ENCODE measurements around the gene ACOT9.

DNA sequence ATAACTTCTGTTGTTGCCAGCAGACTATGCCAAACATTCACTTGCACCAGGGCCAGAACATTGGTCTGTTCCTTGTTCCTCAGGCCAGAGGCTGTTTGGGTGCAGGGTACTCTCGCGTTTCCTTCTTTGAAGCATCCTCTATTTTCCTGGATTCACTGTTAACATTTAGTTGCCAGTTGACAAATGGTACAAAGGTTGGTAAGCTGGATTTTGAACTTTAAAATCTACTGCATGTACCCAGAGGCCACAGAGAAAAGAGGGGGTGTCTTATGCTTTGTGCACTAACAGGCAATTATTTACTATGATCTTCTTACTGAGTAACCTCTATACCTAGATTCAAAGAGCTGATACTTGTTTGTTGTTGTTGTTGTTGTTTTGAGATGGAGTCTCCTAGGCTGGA, 27.1 kb upstream of the ACOT9 start:
- TF ChIP-seq, protein P1, sequence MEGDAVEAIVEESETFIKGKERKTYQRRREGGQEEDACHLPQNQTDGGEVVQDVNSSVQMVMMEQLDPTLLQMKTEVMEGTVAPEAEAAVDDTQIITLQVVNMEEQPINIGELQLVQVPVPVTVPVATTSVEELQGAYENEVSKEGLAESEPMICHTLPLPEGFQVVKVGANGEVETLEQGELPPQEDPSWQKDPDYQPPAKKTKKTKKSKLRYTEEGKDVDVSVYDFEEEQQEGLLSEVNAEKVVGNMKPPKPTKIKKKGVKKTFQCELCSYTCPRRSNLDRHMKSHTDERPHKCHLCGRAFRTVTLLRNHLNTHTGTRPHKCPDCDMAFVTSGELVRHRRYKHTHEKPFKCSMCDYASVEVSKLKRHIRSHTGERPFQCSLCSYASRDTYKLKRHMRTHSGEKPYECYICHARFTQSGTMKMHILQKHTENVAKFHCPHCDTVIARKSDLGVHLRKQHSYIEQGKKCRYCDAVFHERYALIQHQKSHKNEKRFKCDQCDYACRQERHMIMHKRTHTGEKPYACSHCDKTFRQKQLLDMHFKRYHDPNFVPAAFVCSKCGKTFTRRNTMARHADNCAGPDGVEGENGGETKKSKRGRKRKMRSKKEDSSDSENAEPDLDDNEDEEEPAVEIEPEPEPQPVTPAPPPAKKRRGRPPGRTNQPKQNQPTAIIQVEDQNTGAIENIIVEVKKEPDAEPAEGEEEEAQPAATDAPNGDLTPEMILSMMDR (conservative IDR thresholded peaks at IDR 0.05; ENCODE audit: low read depth in 2 of 2), result no peak
- TF ChIP-seq, protein P2, sequence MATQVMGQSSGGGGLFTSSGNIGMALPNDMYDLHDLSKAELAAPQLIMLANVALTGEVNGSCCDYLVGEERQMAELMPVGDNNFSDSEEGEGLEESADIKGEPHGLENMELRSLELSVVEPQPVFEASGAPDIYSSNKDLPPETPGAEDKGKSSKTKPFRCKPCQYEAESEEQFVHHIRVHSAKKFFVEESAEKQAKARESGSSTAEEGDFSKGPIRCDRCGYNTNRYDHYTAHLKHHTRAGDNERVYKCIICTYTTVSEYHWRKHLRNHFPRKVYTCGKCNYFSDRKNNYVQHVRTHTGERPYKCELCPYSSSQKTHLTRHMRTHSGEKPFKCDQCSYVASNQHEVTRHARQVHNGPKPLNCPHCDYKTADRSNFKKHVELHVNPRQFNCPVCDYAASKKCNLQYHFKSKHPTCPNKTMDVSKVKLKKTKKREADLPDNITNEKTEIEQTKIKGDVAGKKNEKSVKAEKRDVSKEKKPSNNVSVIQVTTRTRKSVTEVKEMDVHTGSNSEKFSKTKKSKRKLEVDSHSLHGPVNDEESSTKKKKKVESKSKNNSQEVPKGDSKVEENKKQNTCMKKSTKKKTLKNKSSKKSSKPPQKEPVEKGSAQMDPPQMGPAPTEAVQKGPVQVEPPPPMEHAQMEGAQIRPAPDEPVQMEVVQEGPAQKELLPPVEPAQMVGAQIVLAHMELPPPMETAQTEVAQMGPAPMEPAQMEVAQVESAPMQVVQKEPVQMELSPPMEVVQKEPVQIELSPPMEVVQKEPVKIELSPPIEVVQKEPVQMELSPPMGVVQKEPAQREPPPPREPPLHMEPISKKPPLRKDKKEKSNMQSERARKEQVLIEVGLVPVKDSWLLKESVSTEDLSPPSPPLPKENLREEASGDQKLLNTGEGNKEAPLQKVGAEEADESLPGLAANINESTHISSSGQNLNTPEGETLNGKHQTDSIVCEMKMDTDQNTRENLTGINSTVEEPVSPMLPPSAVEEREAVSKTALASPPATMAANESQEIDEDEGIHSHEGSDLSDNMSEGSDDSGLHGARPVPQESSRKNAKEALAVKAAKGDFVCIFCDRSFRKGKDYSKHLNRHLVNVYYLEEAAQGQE (IDR thresholded peaks at IDR 0.05; ENCODE audit: unreplicated experiment), result no peak
- no peak for TF ChIP-seq JUNB (IDR thresholded peaks at IDR 0.05; ENCODE audit: unreplicated experiment)
- TF ChIP-seq EZH2 (IDR thresholded peaks at IDR 0.05; ENCODE audit: low read depth, unreplicated experiment), result no peak
- TF ChIP-seq, protein P3, sequence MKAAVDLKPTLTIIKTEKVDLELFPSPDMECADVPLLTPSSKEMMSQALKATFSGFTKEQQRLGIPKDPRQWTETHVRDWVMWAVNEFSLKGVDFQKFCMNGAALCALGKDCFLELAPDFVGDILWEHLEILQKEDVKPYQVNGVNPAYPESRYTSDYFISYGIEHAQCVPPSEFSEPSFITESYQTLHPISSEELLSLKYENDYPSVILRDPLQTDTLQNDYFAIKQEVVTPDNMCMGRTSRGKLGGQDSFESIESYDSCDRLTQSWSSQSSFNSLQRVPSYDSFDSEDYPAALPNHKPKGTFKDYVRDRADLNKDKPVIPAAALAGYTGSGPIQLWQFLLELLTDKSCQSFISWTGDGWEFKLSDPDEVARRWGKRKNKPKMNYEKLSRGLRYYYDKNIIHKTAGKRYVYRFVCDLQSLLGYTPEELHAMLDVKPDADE (IDR thresholded peaks at IDR 0.05), result no peak
- no peak for TF ChIP-seq EZH2phosphoT487 (IDR thresholded peaks at IDR 0.05; ENCODE audit: unreplicated experiment)
